ENCODE results near the gene SLC44A2. TPM values are rescaled to one million over a fixed set of nuclear protein-coding genes. Genes with fewer than 3 reads are reported as not detected.
A peak's percentile ranks its signal among the peaks of the same experiment; 100 is the strongest.

Gene SLC44A2
- total and polyA plus RNA-seq, 2 of the 13 experiments (the other 11 are each of a cell fraction or from before 2014, with no cell fraction given): 2.4 to 5.6 TPM

DNA sequence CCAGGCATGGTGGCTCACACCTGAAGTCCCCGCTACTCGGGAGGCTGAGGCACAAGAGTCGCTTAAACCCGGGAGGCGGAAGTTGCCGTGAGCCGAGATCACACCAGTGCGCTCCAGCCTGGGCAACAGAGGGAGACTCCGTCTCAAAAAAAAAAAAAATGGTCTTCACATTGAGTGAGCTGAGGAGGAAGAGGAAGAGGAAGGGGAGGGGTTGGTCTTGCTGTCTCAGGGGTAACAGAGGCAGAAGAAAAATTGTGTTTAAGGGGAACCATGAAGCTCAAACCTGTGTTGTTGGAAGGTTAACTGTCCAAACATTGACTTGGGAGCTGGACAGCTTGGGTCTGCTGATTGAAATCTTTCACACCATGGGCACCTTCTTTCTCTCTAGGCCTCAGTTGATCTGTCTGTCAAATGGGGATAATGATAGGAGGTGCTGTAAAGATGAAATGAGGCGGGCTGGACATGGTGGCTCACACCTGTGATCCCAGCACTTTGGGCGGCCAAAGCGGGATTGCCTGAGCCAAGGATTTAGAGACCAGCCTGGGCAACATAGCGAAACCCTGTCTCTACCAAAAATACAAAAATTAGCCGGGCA is 9.8 kb upstream of the SLC44A2 start:
- intact Hi-C loops (cut with micrococcal nuclease; ENCODE audit: unreplicated experiment) (no loop called here), in situ Hi-C loops (cut with HindIII; ENCODE audit: extremely low pct_ligation_motif_present, low pct_unique_long_range_greater_than_20kb) (no loop called here)
- no peak for ATAC-seq
- no peak overlapping the region for H3K9ac ChIP-seq (ENCODE audit: insufficient read depth, low read depth, low read length)
- no peaks in the 10 kb centered on the region for H3K9me3 ChIP-seq (ENCODE audit: low read length)
- peak; percentile 66 for TF ChIP-seq ZNF629 (CRISPR knock-in tag; conservative IDR thresholded peaks at IDR 0.05)
- TF ChIP-seq, protein P1, sequence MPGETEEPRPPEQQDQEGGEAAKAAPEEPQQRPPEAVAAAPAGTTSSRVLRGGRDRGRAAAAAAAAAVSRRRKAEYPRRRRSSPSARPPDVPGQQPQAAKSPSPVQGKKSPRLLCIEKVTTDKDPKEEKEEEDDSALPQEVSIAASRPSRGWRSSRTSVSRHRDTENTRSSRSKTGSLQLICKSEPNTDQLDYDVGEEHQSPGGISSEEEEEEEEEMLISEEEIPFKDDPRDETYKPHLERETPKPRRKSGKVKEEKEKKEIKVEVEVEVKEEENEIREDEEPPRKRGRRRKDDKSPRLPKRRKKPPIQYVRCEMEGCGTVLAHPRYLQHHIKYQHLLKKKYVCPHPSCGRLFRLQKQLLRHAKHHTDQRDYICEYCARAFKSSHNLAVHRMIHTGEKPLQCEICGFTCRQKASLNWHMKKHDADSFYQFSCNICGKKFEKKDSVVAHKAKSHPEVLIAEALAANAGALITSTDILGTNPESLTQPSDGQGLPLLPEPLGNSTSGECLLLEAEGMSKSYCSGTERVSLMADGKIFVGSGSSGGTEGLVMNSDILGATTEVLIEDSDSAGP (CRISPR knock-in tag; IDR thresholded peaks at IDR 0.05; ENCODE audit: borderline replicate concordance): no peak
- H2AFZ ChIP-seq (ENCODE audit: low read length): no peak overlapping the region
- no peak overlapping the region for H3K27ac ChIP-seq (ENCODE audit: extremely low read length, insufficient read depth, low read length)
- H3K36me3 ChIP-seq (replicated peaks in 1 of 2; ENCODE audit: control insufficient read depth in 1 of 2, insufficient read depth in 2 of 2, low read length in 2 of 2): no peaks in the 10 kb centered on the region
- WGBS (ENCODE audit: low lambda C conversion rate): 72% methylated on average over 14 of the region's 14 CpGs
- H4K20me1 ChIP-seq (ENCODE audit: insufficient read depth, low read length): no peaks in the 10 kb centered on the region
- H3K4me2 ChIP-seq (ENCODE audit: low read depth, low read length): no peak overlapping the region
- no peak overlapping the region for H3K4me3 ChIP-seq (replicated peaks in 1 of 3; ENCODE audit: insufficient read depth in 1 of 3, low read depth in 2 of 3, low read length in 3 of 3)
- H3K27me3 ChIP-seq (ENCODE audit: control insufficient read depth in 1 of 2, insufficient read depth in 2 of 2, low read length in 2 of 2): no peaks in the 10 kb centered on the region; a peak in 1 of 5 replicates
- BruUV-seq (replicated peaks): no TSS peak
- POLR2A ChIA-PET: no interaction called here
- no peaks in the 10 kb centered on the region for H3K79me2 ChIP-seq (ENCODE audit: insufficient read depth, low read length)
- no peaks in the 10 kb centered on the region for H3K4me1 ChIP-seq (ENCODE audit: insufficient read depth, low read length)
- CTCF ChIA-PET (ENCODE audit: low intra/inter-chr PET ratio, low total read pairs): no interaction called here
- FAIRE-seq: no peak
- DNase-seq (ENCODE audit: low spot score): no peak

DNA sequence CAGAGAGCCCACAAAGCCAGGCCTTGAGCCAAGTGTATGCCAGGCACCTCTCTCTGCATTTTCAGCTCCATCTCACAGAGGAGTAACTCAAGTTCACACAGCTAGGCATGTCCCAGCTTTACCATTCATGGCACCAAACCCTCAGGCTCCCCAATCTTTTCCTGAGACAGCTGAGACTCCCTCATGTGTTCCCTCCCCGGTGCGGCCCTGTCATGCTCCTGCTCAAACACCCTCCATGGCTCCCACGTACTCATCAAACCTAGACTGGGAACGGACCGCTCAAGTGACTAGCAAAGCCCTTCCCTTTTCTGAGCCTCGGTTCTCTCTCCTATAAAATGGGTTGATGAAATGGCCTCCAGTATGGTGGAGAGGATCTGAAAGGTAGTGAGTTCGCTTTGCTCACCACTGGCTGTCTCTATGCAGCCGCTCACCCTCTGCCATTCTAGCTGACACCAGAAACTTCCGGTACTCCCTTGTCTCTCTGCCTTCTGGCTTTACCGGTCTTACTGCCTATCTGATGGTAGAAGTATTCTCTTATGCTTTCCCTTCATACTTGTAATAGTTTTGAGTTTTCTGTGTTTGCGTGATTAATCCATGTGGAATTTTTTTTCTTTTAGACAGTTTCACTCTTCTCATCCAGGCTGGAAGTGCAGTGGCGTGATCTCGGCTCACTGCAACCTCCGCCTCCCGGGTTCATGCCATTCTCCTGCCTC is 7.8 kb upstream of the SLC44A2 start:
- Histone ChIP-seq H3K9ac (ENCODE audit: insufficient read depth, low read depth, low read length) (no peak overlapping the region), H3K9me3 (ENCODE audit: low read length) (no peaks in the 10 kb centered on the region), H2AFZ (ENCODE audit: low read length) (no peak overlapping the region), H3K79me2 (ENCODE audit: insufficient read depth, low read length) (no peaks in the 10 kb centered on the region), H3K4me2 (ENCODE audit: low read depth, low read length) (no peak overlapping the region), H4K20me1 (ENCODE audit: insufficient read depth, low read length) (no peaks in the 10 kb centered on the region), H3K4me3 (replicated peaks in 1 of 3; ENCODE audit: insufficient read depth in 1 of 3, low read depth in 2 of 3, low read length in 3 of 3) (no peak overlapping the region), H3K36me3 (replicated peaks in 1 of 2; ENCODE audit: control insufficient read depth in 1 of 2, insufficient read depth in 2 of 2, low read length in 2 of 2) (no peaks in the 10 kb centered on the region), H3K27me3 (ENCODE audit: control insufficient read depth in 1 of 2, insufficient read depth in 2 of 2, low read length in 2 of 2) (no peaks in the 10 kb centered on the region; a peak in 1 of 5 replicates), H3K27ac (ENCODE audit: extremely low read length, insufficient read depth, low read length) (no peak overlapping the region), H3K4me1 (ENCODE audit: insufficient read depth, low read length) (no peaks in the 10 kb centered on the region)
- WGBS (ENCODE audit: low lambda C conversion rate): 86% methylated on average over 15 of the region's 15 CpGs
- FAIRE-seq: no peak
- CTCF ChIA-PET (ENCODE audit: low intra/inter-chr PET ratio, low total read pairs): no interaction called here
- TF ChIP-seq, protein P2, sequence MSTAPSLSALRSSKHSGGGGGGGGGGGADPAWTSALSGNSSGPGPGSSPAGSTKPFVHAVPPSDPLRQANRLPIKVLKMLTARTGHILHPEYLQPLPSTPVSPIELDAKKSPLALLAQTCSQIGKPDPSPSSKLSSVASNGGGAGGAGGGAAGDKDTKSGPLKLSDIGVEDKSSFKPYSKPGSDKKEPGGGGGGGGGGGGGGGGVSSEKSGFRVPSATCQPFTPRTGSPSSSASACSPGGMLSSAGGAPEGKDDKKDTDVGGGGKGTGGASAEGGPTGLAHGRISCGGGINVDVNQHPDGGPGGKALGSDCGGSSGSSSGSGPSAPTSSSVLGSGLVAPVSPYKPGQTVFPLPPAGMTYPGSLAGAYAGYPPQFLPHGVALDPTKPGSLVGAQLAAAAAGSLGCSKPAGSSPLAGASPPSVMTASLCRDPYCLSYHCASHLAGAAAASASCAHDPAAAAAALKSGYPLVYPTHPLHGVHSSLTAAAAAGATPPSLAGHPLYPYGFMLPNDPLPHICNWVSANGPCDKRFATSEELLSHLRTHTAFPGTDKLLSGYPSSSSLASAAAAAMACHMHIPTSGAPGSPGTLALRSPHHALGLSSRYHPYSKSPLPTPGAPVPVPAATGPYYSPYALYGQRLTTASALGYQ (CRISPR knock-in tag; IDR thresholded peaks at IDR 0.05): no peak
- TF ChIP-seq ZNF629 (CRISPR knock-in tag; conservative IDR thresholded peaks at IDR 0.05): peak; percentile 51; the same call in 1 of the 2 replicates
- BruUV-seq (replicated peaks): no TSS peak
- no peak for DNase-seq (ENCODE audit: low spot score)
- in situ Hi-C loops (cut with HindIII; ENCODE audit: extremely low pct_ligation_motif_present, low pct_unique_long_range_greater_than_20kb) (no loop called here), intact Hi-C loops (cut with micrococcal nuclease; ENCODE audit: unreplicated experiment) (no loop called here)
- ATAC-seq: no peak
- POLR2A ChIA-PET: no interaction called here

Data from HepG2 (cell line).